PC-9 (cell line): ENCODE data around the gene MTRFR.

ENCODE experiments used
- EZH2 ChIP-seq: fragments of 200-600 bp; sonication (generic); IDR thresholded peaks from 2 replicates; pipeline ENCODE4 v1.8.0; 2017; ENCODE audit warnings: antibody characterized with exemption, low read depth
- TF ChIP-seq, protein P1 (sequence below): fragments of 200-600 bp; sonication (generic); conservative IDR thresholded peaks from 2 replicates; pipeline ENCODE4 v1.6.1; 2017; ENCODE audit warnings: mixed run types, antibody characterized with exemption, mild to moderate bottlenecking, moderate library complexity

DNA sequence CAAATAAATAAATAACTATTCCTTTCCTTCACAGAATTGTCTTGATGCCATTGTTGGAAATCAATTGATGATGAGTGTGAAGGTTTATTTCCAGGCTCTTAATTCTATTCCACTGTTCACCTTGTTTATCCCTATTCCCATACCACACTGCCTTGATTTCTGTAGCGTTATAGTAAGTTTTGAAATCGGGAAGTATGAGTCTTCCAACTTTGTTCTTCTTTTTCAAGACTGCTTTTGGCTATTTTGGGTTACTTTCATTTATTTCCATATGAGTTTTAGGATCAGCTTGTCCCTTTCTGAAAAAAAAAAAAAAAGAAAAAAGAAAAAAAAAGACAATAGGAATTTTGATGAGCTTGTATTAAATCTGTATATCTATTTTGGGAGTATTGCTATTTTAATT, 47.7 kb downstream of the MTRFR start:
- TF ChIP-seq, protein P1, sequence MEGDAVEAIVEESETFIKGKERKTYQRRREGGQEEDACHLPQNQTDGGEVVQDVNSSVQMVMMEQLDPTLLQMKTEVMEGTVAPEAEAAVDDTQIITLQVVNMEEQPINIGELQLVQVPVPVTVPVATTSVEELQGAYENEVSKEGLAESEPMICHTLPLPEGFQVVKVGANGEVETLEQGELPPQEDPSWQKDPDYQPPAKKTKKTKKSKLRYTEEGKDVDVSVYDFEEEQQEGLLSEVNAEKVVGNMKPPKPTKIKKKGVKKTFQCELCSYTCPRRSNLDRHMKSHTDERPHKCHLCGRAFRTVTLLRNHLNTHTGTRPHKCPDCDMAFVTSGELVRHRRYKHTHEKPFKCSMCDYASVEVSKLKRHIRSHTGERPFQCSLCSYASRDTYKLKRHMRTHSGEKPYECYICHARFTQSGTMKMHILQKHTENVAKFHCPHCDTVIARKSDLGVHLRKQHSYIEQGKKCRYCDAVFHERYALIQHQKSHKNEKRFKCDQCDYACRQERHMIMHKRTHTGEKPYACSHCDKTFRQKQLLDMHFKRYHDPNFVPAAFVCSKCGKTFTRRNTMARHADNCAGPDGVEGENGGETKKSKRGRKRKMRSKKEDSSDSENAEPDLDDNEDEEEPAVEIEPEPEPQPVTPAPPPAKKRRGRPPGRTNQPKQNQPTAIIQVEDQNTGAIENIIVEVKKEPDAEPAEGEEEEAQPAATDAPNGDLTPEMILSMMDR = no peak
- TF ChIP-seq EZH2 = no peak
